GM23248 (cell line): ENCODE data around the gene JCAD.

Experiments
- EZH2 ChIP-seq: fragments of 200-600 bp; sonication (generic); IDR thresholded peaks from 2 replicates; pipeline ENCODE4 v1.6.1; 2018; ENCODE audit warnings: antibody characterized with exemption, mild to moderate bottlenecking; ENCODE audit not compliant: insufficient read depth, poor library complexity, severe bottlenecking
- EZH2phosphoT487 ChIP-seq: fragments of 200-600 bp; sonication (generic); IDR thresholded peaks from 2 replicates; pipeline ENCODE4 v1.6.1; 2018; ENCODE audit warnings: antibody characterized with exemption, moderate library complexity, mild to moderate bottlenecking, low read depth; ENCODE audit not compliant: insufficient read depth

DNA sequence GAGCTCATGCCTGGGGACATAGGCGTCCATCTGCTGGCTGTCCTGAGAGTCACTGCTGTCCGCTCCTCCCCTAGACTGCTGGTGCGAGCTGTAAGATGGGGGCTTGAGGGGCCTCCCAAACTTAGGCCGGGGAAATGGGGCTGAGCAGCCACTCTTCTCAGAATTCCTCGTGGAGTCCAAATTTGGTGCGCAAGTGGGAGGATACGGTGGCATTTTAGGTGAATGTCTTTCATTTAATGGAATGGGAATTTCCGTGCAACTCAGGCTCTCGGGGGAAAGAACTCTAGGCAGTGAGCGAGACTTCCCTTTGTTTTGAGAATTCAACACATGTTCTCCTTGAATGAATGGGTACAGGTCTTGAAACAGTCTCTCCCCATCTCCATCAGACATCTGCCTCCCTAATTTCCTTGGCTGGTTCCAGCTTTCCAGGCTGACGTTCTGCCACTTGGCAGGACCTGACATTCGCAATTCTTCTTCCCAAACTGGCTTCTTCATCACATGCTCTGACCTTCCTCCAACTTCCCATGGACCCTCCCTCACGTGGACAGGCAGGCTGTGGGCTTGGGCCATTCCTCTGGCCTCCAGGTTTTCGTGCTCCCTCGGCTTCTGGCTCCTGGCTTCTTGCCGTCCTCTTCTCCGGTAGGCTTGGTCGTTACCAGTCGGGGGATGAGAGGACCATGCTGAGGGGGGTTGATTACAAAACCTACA lies 30.1 kb downstream of the JCAD start:
- TF ChIP-seq EZH2 (no peak), EZH2phosphoT487 (no peak)
